ENCODE results near the gene MRC1.

GRCh38 chr10:17795813-17796594 is 13.1 kb upstream of the MRC1 start:
- TF ChIP-seq ZNF488 (tag by site-specific recombination; IDR thresholded peaks at IDR 0.05) (no peak), CTCF (tag by site-specific recombination; IDR thresholded peaks at IDR 0.05) (no peak), KLF1 (tag by site-specific recombination; IDR thresholded peaks at IDR 0.05) (no peak), ZNF155 (tag by site-specific recombination; IDR thresholded peaks at IDR 0.05) (no peak), ZBTB1 (tag by site-specific recombination; IDR thresholded peaks at IDR 0.05) (no peak)

All from HEK293 (cell line).